ENCODE results near the gene MED14. TPM values are rescaled to one million over a fixed set of nuclear protein-coding genes. Genes with fewer than 3 reads are reported as not detected.

The MED14 gene
- total RNA-seq, 1 experiment from 2014 or later, result 57.4 TPM

DNA sequence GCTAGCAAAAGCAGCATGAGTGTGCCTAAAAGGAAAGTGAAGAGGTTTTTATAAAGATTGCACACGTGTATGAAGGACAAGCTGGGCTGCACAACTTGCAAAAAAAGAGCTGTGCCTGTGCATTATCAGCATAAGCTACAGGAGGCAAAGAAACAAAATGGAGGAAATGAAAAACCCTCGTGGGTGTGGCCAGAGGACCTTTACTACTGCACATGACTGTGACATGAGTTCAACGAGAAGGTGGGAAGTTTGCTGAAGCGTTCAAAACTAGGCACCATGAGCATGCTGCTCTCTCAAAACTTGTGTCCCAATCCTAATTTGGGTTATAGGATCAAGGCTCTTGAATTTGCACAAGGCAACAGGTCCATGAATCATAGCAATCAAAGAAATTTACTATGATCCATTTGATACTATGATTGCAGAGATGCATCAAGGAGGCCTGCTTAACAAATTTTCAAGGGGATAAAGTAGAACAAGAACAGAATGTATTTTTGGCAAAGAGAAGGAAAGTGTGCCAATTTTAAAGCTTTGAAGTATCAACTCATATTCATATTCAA, 49.9 kb downstream of the MED14 start:
- intact Hi-C loops (cut with micrococcal nuclease; ENCODE audit: unreplicated experiment), result no loop called here
- CTCF ChIA-PET, result no interaction called here
- Mint-ChIP-seq H3K27me3 (ENCODE audit: unreplicated experiment) (no peaks in the 10 kb centered on the region), H3K4me3 (ENCODE audit: low read depth, unreplicated experiment) (no peak overlapping the region), H3K4me1 (ENCODE audit: low read depth, unreplicated experiment) (no peaks in the 10 kb centered on the region), H3K36me3 (ENCODE audit: insufficient read depth, unreplicated experiment) (peaks cover 20% of the 10 kb centered on the region), H3K27ac (ENCODE audit: unreplicated experiment) (no peak overlapping the region), H3K9me3 (ENCODE audit: low read depth, unreplicated experiment) (no peaks in the 10 kb centered on the region)
- TF ChIP-seq, protein P1, sequence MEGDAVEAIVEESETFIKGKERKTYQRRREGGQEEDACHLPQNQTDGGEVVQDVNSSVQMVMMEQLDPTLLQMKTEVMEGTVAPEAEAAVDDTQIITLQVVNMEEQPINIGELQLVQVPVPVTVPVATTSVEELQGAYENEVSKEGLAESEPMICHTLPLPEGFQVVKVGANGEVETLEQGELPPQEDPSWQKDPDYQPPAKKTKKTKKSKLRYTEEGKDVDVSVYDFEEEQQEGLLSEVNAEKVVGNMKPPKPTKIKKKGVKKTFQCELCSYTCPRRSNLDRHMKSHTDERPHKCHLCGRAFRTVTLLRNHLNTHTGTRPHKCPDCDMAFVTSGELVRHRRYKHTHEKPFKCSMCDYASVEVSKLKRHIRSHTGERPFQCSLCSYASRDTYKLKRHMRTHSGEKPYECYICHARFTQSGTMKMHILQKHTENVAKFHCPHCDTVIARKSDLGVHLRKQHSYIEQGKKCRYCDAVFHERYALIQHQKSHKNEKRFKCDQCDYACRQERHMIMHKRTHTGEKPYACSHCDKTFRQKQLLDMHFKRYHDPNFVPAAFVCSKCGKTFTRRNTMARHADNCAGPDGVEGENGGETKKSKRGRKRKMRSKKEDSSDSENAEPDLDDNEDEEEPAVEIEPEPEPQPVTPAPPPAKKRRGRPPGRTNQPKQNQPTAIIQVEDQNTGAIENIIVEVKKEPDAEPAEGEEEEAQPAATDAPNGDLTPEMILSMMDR (IDR thresholded peaks at IDR 0.05; ENCODE audit: unreplicated experiment), result no peak
- no TSS peak for BruUV-seq (replicated peaks)
- no peak for DNase-seq

DNA sequence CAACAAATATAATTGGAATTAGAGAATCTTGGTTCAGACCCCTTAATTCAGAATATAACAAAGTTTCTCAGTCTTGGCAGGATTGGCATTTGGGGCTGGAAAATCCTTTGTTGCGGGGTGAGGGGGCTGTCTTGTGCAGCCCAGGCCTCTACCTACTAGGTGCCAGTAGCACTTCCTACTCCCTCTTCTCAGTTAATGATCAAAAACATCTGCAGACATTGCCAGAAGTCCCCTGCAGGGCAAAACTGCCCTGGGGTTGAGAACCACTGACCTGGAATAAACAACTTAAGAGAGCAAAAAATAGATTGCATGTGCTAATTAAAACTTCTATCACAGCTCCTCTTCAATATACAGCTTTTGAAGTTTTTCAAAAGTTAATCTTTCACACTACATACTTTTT, 51.2 kb downstream of the MED14 start:
- TF ChIP-seq, protein P1 (IDR thresholded peaks at IDR 0.05; ENCODE audit: unreplicated experiment), result no peak
- no peak overlapping the region for H3K4me3 Mint-ChIP-seq (ENCODE audit: low read depth, unreplicated experiment)
- no peaks in the 10 kb centered on the region for H3K4me1 Mint-ChIP-seq (ENCODE audit: low read depth, unreplicated experiment)
- H3K27me3 Mint-ChIP-seq (ENCODE audit: unreplicated experiment), result no peaks in the 10 kb centered on the region
- intact Hi-C loops (cut with micrococcal nuclease; ENCODE audit: unreplicated experiment), result no loop called here
- no TSS peak for BruUV-seq (replicated peaks)
- no peak for DNase-seq
- no peak overlapping the region for H3K27ac Mint-ChIP-seq (ENCODE audit: unreplicated experiment)
- CTCF ChIA-PET, result no interaction called here
- no peaks in the 10 kb centered on the region for H3K9me3 Mint-ChIP-seq (ENCODE audit: low read depth, unreplicated experiment)
- peaks cover 24% of the 10 kb centered on the region for H3K36me3 Mint-ChIP-seq (ENCODE audit: insufficient read depth, unreplicated experiment)

DNA sequence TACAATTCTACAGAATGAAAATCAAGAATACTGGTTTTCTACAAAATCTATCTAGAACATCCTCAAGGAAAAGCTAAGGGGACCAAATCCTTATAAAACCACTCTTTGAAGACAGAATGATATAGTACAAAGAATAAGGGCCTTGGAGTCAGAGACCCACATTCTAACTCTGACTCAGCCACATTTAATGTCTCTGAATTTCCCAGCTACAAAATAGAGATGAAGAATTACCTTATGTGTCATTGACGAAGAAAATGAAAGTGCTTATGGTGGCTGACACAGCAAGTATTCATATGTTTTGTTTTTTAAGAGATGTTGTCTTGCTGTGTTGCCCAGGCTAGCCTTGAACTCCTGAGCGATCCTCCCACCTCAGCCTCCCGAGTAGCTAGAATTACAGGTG, 52.1 kb downstream of the MED14 start:
- H3K27ac Mint-ChIP-seq (ENCODE audit: unreplicated experiment), result no peak overlapping the region
- intact Hi-C loops (cut with micrococcal nuclease; ENCODE audit: unreplicated experiment), result no loop called here
- TF ChIP-seq, protein P1 (IDR thresholded peaks at IDR 0.05; ENCODE audit: unreplicated experiment), result no peak
- H3K4me3 Mint-ChIP-seq (ENCODE audit: low read depth, unreplicated experiment), result no peak overlapping the region
- BruUV-seq (replicated peaks), result no TSS peak
- H3K27me3 Mint-ChIP-seq (ENCODE audit: unreplicated experiment), result no peaks in the 10 kb centered on the region
- peaks cover 24% of the 10 kb centered on the region for H3K36me3 Mint-ChIP-seq (ENCODE audit: insufficient read depth, unreplicated experiment)
- CTCF ChIA-PET, result no interaction called here
- no peak for DNase-seq
- H3K9me3 Mint-ChIP-seq (ENCODE audit: low read depth, unreplicated experiment), result no peaks in the 10 kb centered on the region
- no peaks in the 10 kb centered on the region for H3K4me1 Mint-ChIP-seq (ENCODE audit: low read depth, unreplicated experiment)

DNA sequence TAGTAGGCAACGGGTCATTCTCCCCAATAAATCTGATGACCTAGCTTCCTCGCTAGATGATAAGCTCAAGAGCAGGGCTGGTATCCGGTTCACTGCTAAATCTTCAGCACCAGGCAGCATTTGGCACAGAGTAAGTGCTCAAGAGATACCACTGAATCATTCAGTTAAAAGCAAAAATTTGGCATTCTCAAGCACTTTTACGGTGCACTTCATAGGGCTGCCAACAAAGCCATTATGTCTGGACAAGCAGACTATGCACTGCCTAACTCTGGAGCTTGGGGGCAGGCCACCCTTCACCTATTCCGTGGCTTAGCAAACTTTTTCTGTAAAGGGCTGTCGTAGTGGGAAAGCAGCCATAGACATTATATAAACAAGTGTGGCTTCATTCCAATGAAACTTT, 64.2 kb downstream of the MED14 start:
- intact Hi-C loops (cut with micrococcal nuclease; ENCODE audit: unreplicated experiment), result no loop called here
- CTCF ChIA-PET, result no interaction called here
- H3K4me3 Mint-ChIP-seq (ENCODE audit: low read depth, unreplicated experiment), result no peak overlapping the region
- H3K36me3 Mint-ChIP-seq (ENCODE audit: insufficient read depth, unreplicated experiment), result peaks cover 22% of the 10 kb centered on the region
- no peaks in the 10 kb centered on the region for H3K4me1 Mint-ChIP-seq (ENCODE audit: low read depth, unreplicated experiment)
- DNase-seq, result no peak
- no peaks in the 10 kb centered on the region for H3K27me3 Mint-ChIP-seq (ENCODE audit: unreplicated experiment)
- H3K9me3 Mint-ChIP-seq (ENCODE audit: low read depth, unreplicated experiment), result no peaks in the 10 kb centered on the region
- TF ChIP-seq, protein P1 (IDR thresholded peaks at IDR 0.05; ENCODE audit: unreplicated experiment), result no peak
- H3K27ac Mint-ChIP-seq (ENCODE audit: unreplicated experiment), result no peak overlapping the region
- no TSS peak for BruUV-seq (replicated peaks)
